DOHH2 (cell line): ENCODE measurements around the gene PAPOLA.

Source experiments
- EZH2phosphoT487 ChIP-seq: fragments of 200-600 bp; sonication (generic); IDR thresholded peaks from 2 replicates; pipeline ENCODE4 v1.6.1; 2017; ENCODE audit warnings: borderline replicate concordance, mild to moderate bottlenecking, antibody characterized with exemption, low read length, moderate library complexity, mixed read lengths
- TF ChIP-seq, protein P1 (sequence below): fragments of 200-600 bp; sonication (generic); IDR thresholded peaks from one replicate; pipeline ENCODE4 v1.5.1; 2014; ENCODE audit warnings: antibody characterized with exemption, mild to moderate bottlenecking, low read depth, low read length; ENCODE audit not compliant: poor library complexity, severe bottlenecking

- TF ChIP-seq, protein P1, sequence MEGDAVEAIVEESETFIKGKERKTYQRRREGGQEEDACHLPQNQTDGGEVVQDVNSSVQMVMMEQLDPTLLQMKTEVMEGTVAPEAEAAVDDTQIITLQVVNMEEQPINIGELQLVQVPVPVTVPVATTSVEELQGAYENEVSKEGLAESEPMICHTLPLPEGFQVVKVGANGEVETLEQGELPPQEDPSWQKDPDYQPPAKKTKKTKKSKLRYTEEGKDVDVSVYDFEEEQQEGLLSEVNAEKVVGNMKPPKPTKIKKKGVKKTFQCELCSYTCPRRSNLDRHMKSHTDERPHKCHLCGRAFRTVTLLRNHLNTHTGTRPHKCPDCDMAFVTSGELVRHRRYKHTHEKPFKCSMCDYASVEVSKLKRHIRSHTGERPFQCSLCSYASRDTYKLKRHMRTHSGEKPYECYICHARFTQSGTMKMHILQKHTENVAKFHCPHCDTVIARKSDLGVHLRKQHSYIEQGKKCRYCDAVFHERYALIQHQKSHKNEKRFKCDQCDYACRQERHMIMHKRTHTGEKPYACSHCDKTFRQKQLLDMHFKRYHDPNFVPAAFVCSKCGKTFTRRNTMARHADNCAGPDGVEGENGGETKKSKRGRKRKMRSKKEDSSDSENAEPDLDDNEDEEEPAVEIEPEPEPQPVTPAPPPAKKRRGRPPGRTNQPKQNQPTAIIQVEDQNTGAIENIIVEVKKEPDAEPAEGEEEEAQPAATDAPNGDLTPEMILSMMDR: no peak
- TF ChIP-seq EZH2phosphoT487: no peak
These were observed 5.1 kb upstream of the PAPOLA start for GRCh38 chr14:96497087-96497486.
